ENCODE results near the gene SCN1B. TPM values are rescaled to one million over a fixed set of nuclear protein-coding genes. Genes with fewer than 3 reads are reported as not detected.
A peak's percentile ranks its signal among the peaks of the same experiment; 100 is the strongest.

SCN1B gene
- polyA plus RNA-seq, 1 donor from 2014 or later: 1.5 TPM

DNA sequence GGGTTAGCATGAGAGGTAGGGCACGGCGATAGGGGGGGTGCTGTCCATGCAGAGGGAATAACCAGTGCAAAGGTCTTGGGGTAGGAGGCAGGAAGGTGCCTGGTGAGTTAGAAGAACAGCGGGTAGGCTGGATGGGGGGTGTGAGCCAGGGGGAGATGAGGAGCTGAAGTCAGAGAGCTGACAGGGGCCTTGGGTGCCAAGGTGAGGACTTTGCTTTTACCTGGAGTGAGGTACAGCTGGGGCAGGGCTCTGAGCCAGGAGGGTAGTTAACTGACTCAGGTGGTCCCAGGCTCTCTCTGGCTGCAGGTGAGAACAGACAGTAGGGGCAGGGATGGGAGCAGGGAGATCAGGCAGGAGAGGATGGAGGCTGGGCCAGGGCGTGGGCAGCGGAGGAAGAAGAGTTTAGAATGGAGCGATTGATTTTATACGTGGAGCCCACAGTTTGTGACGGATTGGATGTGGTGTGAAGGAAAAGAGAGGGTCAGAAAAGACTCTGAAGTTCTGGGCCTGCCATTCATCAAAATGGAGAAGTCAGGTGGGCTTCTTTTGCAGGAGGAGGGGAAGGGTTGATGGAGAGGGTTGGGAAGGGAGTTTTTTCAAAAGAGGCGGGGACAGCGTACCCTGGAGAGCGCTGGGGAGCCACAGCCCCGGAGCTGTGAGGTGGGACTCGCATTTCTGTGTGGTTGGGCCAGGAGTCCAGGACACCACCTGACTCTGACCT lies 31.3 kb upstream of the SCN1B start:
- H3K4me2 ChIP-seq (ENCODE audit: low read length): no peak overlapping the region
- no peaks in the 10 kb centered on the region for H4K20me1 ChIP-seq (ENCODE audit: insufficient read depth)
- peak overlapping the region; percentile 81 for H3K9ac ChIP-seq (ENCODE audit: low read length)
- TF ChIP-seq, protein P1, sequence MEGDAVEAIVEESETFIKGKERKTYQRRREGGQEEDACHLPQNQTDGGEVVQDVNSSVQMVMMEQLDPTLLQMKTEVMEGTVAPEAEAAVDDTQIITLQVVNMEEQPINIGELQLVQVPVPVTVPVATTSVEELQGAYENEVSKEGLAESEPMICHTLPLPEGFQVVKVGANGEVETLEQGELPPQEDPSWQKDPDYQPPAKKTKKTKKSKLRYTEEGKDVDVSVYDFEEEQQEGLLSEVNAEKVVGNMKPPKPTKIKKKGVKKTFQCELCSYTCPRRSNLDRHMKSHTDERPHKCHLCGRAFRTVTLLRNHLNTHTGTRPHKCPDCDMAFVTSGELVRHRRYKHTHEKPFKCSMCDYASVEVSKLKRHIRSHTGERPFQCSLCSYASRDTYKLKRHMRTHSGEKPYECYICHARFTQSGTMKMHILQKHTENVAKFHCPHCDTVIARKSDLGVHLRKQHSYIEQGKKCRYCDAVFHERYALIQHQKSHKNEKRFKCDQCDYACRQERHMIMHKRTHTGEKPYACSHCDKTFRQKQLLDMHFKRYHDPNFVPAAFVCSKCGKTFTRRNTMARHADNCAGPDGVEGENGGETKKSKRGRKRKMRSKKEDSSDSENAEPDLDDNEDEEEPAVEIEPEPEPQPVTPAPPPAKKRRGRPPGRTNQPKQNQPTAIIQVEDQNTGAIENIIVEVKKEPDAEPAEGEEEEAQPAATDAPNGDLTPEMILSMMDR (IDR thresholded peaks at IDR 0.05; ENCODE audit: poor library complexity, severe bottlenecking): no peak
- TF ChIP-seq TAF1 (IDR thresholded peaks at IDR 0.05; ENCODE audit: low read depth): no peak
- TF ChIP-seq EP300 (conservative IDR thresholded peaks at IDR 0.05; ENCODE audit: poor library complexity, severe bottlenecking): no peak
- TF ChIP-seq, protein P2, sequence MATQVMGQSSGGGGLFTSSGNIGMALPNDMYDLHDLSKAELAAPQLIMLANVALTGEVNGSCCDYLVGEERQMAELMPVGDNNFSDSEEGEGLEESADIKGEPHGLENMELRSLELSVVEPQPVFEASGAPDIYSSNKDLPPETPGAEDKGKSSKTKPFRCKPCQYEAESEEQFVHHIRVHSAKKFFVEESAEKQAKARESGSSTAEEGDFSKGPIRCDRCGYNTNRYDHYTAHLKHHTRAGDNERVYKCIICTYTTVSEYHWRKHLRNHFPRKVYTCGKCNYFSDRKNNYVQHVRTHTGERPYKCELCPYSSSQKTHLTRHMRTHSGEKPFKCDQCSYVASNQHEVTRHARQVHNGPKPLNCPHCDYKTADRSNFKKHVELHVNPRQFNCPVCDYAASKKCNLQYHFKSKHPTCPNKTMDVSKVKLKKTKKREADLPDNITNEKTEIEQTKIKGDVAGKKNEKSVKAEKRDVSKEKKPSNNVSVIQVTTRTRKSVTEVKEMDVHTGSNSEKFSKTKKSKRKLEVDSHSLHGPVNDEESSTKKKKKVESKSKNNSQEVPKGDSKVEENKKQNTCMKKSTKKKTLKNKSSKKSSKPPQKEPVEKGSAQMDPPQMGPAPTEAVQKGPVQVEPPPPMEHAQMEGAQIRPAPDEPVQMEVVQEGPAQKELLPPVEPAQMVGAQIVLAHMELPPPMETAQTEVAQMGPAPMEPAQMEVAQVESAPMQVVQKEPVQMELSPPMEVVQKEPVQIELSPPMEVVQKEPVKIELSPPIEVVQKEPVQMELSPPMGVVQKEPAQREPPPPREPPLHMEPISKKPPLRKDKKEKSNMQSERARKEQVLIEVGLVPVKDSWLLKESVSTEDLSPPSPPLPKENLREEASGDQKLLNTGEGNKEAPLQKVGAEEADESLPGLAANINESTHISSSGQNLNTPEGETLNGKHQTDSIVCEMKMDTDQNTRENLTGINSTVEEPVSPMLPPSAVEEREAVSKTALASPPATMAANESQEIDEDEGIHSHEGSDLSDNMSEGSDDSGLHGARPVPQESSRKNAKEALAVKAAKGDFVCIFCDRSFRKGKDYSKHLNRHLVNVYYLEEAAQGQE (IDR thresholded peaks at IDR 0.05; ENCODE audit: borderline replicate concordance): no peak
- no peak for TF ChIP-seq SMC3 (conservative IDR thresholded peaks at IDR 0.05; ENCODE audit: poor library complexity)
- no peak for TF ChIP-seq RAD21 (conservative IDR thresholded peaks at IDR 0.05)
- TF ChIP-seq POLR2AphosphoS5 (IDR thresholded peaks at IDR 0.05): no peak
- no peak for TF ChIP-seq EZH2 (IDR thresholded peaks at IDR 0.05; ENCODE audit: borderline replicate concordance, insufficient read depth, low read length, poor library complexity, severe bottlenecking)
- no peak for TF ChIP-seq MXI1 (conservative IDR thresholded peaks at IDR 0.05; ENCODE audit: poor library complexity, severe bottlenecking)
- peak overlapping the region; percentile 73 for H3K27ac ChIP-seq (ENCODE audit: low read length)
- H3K9me3 ChIP-seq (ENCODE audit: low read length): no peaks in the 10 kb centered on the region
- H2AFZ ChIP-seq (ENCODE audit: low read depth, low read length): peak overlapping the region; percentile 89
- peak overlapping the region; percentile 96 for H3K4me3 ChIP-seq (ENCODE audit: low read length)
- H3K9me2 ChIP-seq (ENCODE audit: insufficient read depth, low read length): no peaks in the 10 kb centered on the region
- H3F3A ChIP-seq (ENCODE audit: insufficient read depth, low read length, poor library complexity, severe bottlenecking): no peaks in the 10 kb centered on the region
- no peaks in the 10 kb centered on the region for H3K36me3 ChIP-seq (ENCODE audit: insufficient read depth, low read length)
- H3K27me3 ChIP-seq (ENCODE audit: insufficient read depth, low read depth, low read length): no peaks in the 10 kb centered on the region
- peaks cover 38% of the 10 kb centered on the region for H3K79me2 ChIP-seq (replicated peaks; ENCODE audit: insufficient read depth, low read length)

DNA sequence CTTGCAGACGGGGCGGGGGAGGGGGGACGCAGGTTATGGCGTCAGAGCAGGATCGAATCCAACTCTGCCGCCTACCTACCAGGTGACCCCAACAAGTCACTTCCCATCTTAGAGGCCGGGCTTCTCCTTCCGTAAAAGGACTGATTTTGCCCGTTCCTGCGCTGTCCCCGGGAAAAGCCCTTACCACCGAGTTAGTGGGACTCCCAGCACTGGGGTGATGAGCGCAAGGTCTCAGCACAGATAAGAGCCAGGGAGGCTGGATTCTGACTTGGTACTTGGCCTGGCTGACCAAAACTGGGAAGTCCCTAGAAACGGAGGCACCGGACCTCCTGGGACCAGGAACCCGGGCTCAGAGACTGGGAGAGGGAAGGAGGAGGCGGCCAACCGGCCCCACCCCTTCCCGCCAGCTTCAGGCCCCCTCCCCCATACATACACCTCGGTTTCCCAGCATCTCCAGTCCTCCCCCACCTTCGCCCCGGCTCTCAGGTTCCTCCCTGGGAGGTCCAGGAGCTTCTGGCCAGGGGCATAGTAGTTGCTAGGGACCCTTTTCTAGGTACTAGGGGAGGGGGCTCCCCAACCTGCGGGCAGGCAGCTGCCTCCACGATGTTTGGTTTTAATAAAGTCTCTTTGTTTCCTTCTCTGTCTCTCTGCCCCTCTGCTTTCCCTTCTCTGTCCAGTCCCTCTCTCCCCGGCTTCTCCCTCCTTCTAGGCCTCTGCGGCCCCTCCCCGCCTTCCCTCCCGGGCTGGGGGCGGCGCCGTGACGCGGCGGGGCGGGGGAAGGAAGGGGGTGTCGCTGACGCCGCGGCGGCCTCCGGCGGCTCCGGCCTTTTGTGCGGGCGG lies 30.6 kb upstream of the SCN1B start, which contains the start of gene GRAMD1A:
TSS of gene GRAMD1A (plus strand) at position 826 of the 840 bp plus-strand sequence. CDS start 156 bp downstream, outside the sequence.
- TF ChIP-seq RAD21 (conservative IDR thresholded peaks at IDR 0.05): no peak
- peak; percentile 30 for TF ChIP-seq MXI1 (conservative IDR thresholded peaks at IDR 0.05; ENCODE audit: poor library complexity, severe bottlenecking)
- peak; percentile 78 for TF ChIP-seq POLR2AphosphoS5 (IDR thresholded peaks at IDR 0.05)
- TF ChIP-seq TAF1 (IDR thresholded peaks at IDR 0.05; ENCODE audit: low read depth): no peak
- peak; percentile 22 for TF ChIP-seq EP300 (conservative IDR thresholded peaks at IDR 0.05; ENCODE audit: poor library complexity, severe bottlenecking)
- no peaks in the 10 kb centered on the region for H4K20me1 ChIP-seq (ENCODE audit: insufficient read depth)
- H3K27me3 ChIP-seq (ENCODE audit: insufficient read depth, low read depth, low read length): no peaks in the 10 kb centered on the region
- H3K9ac ChIP-seq (ENCODE audit: low read length): peak within 1 kb of the TSS; percentile 81
- H3K4me3 ChIP-seq (ENCODE audit: low read length): peak within 1 kb of the TSS; percentile 96
- H3K36me3 ChIP-seq (ENCODE audit: insufficient read depth, low read length): no peaks in the 10 kb centered on the region
- no peaks in the 10 kb centered on the region for H3K9me2 ChIP-seq (ENCODE audit: insufficient read depth, low read length)
- H2AFZ ChIP-seq (ENCODE audit: low read depth, low read length): peak within 1 kb of the TSS; percentile 89
- H3K79me2 ChIP-seq (replicated peaks; ENCODE audit: insufficient read depth, low read length): peaks cover 45% of the 10 kb centered on the region
- peak within 1 kb of the TSS; percentile 57 for H3K4me2 ChIP-seq (ENCODE audit: low read length)
- H3F3A ChIP-seq (ENCODE audit: insufficient read depth, low read length, poor library complexity, severe bottlenecking): no peaks in the 10 kb centered on the region
- no peaks in the 10 kb centered on the region for H3K9me3 ChIP-seq (ENCODE audit: low read length)
- peak within 1 kb of the TSS; percentile 73 for H3K27ac ChIP-seq (ENCODE audit: low read length)

Data from neural cell (in vitro differentiated cells).